Measurements from ENCODE around the gene MCTP1. TPM values are rescaled to one million over a fixed set of nuclear protein-coding genes. Genes with fewer than 3 reads are reported as not detected.

MCTP1 gene
- total RNA-seq, 1 experiment from 2014 or later = 2.5 TPM

- Histone ChIP-seq H2AK5ac (ENCODE audit: insufficient read length, low read length) (no peak overlapping the region), H2BK120ac (ENCODE audit: low read depth, low read length, poor library complexity, severe bottlenecking) (no peak overlapping the region), H3K4ac (ENCODE audit: low read depth, low read length) (no peak overlapping the region), H3K9me3 (ENCODE audit: control insufficient read depth, low read depth, low read length) (no peaks in the 10 kb centered on the region), H2BK12ac (ENCODE audit: insufficient read length, low read depth, low read length) (no peak overlapping the region), H3K4me1 (ENCODE audit: insufficient read depth, low read length) (no peaks in the 10 kb centered on the region), H4K20me1 (ENCODE audit: control insufficient read depth, insufficient read depth, insufficient read length) (no peaks in the 10 kb centered on the region), H2BK15ac (ENCODE audit: low read depth, low read length) (no peak overlapping the region), H4K8ac (replicated peaks; ENCODE audit: insufficient read length, low read depth, low read length) (no peak overlapping the region), H2BK5ac (ENCODE audit: insufficient read length, low read length) (no peak overlapping the region), H3K56ac (ENCODE audit: insufficient read length, low read depth, low read length) (no peak overlapping the region), H2BK20ac (ENCODE audit: low read depth, low read length, poor library complexity, severe bottlenecking) (no peak overlapping the region), H3K14ac (ENCODE audit: insufficient read depth, low read length) (no peak overlapping the region), H3K18ac (ENCODE audit: insufficient read length, low read depth, low read length) (no peak overlapping the region), H3K9ac (ENCODE audit: extremely low read depth, insufficient read length, low read length) (no peak overlapping the region), H4K91ac (ENCODE audit: insufficient read length, low read depth, low read length) (no peak overlapping the region), H3K23ac (ENCODE audit: insufficient read length, low read depth, low read length) (no peak overlapping the region), H3K23me2 (ENCODE audit: insufficient read length, low read depth, low read length, poor library complexity, severe bottlenecking) (no peaks in the 10 kb centered on the region), H3T11ph (ENCODE audit: low read length) (no peak overlapping the region), H3K79me1 (ENCODE audit: insufficient read depth, low read depth, low read length, poor library complexity, severe bottlenecking) (no peaks in the 10 kb centered on the region), H3K27ac (ENCODE audit: insufficient read length, low read depth, low read length) (no peak overlapping the region), H4K5ac (ENCODE audit: insufficient read length, low read depth, low read length) (no peak overlapping the region), H2AFZ (ENCODE audit: low read length) (no peak overlapping the region), H3K27me3 (ENCODE audit: insufficient read depth, low read length) (no peaks in the 10 kb centered on the region), H3K4me2 (ENCODE audit: insufficient read depth, insufficient read length, low read length) (no peak overlapping the region), H3K79me2 (ENCODE audit: insufficient read depth, low read length) (no peaks in the 10 kb centered on the region)
- DNase-seq = no peak
- no peak for TF ChIP-seq CTCF (conservative IDR thresholded peaks at IDR 0.05)
- Mint-ChIP-seq H3K9me3 (no peaks in the 10 kb centered on the region), H3K4me3 (no peak overlapping the region), H3K36me3 (ENCODE audit: insufficient read depth in 1 of 3, low read depth in 3 of 3) (no peaks in the 10 kb centered on the region), H3K4me1 (peaks cover under 1 to 8% of the 10 kb centered on the region in 2 experiments), H3K27ac (no peak overlapping the region), H3K27me3 (ENCODE audit: low read depth) (no peaks in the 10 kb centered on the region)
Observed at GRCh38 chr5:95224701-95225459, 60.0 kb downstream of the MCTP1 start.

Measured in H9 (cell line).